Activated T-cell treated with anti-CD3 and anti-CD28 coated beads, Interleukin-2, amount 50 U/mL, for 48 hours (primary cell): ENCODE results near the gene AADACL2.
"Not testable (repeated sequence)": the region's sequence is repeated elsewhere in the genome, so short reads cannot be mapped to it uniquely, and the experiment has no call there.

Experiments
- DNase-seq, 2 experiments: peaks; one replicate each; pipeline ENCODE4 v3.0.0-alpha.2; 2020

Gene AADACL2

DNA sequence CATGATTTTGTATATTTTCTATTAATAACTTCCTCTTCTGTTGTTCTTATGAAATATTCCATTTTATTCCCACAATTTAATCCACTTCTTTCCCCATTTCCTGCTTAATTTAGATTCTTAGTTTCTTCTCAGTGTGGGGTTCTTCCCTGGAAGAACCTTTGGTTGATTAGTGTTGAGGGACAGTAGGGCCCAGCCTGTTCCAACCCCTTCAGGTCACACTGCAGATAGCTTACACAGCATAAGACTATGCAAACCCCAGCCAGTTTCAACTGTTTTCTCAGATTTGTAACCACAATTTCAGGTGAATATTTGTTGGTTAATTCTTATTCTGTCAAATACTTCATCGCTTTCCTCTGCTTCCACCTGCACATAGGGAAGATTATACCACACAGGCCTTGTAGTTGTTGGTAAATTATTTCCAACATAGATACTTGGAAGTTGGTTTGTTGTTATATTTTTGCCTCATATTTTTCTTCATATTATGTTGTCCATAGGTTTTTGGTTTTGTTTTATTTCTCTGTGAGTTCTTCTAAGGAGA, 34.7 kb downstream of the AADACL2 start:
- DNase-seq = no peak

DNA sequence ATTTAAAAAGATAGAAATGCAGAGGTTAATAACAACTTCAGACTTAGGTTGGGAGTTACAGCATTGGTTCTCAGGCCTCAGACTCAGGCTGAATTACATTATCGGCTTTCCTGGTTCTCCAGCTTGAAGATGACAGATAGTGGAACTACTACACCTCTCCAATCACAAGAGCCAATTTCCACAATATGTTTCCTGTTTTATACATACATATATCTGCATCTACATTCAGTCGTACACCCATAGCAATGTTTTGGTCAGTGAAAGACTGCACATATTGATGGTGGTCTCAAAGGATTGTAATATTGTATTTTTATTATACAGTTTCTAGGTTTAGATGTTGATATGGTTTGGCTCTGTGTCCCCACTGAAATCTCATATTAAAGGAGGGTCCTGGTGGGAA, 35.4 kb downstream of the AADACL2 start:
- DNase-seq = no peak

DNA sequence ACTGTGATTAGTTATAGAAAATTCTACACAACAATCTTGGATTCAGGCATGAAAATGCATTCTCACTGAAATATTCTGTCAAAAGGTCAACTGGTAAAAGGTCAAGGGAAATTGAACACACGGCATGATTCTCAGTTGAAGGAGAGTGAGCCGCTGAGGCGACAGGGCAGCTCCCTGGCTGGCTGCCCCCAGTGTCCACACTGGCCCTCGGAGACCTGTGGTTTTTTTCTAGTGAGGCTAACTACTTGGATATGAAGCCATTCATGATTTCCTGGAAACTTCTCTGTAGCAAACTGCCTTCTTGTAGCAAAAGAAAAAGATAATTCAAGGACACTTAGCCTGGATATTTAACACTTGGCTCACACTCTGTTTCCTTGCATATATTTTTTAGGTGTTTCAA, 37.2 kb downstream of the AADACL2 start:
- DNase-seq = no peak

DNA sequence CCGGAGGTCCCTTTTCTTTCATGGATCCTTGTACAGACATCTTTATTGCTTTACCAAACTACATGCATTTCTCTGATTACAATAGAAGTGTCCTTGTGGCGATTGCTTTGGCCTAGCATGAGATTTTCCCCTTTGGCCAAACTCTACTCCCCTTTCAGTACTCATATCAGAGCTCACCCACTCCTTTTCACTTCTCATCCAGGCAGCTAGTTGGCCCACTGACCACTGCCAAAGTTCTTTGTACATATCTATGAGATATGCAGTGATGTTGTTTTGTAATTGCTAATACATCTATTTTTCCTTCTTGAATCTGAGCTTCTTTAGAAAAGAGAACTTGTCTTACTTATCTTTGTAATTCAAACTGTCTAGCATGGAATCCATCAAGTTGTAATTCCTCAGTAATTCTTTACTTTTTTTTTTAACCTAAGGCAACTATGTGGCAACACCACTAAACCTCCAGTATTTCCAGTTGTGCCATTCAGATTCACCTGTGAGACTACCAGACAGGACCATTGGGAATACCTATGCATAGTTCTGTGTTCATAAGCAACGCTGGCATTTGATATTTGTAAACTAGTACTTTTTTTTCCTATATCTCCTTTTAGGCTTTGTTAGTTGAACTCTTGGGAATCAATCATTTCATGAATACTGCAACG, 39.2 kb downstream of the AADACL2 start:
- no peak for DNase-seq

DNA sequence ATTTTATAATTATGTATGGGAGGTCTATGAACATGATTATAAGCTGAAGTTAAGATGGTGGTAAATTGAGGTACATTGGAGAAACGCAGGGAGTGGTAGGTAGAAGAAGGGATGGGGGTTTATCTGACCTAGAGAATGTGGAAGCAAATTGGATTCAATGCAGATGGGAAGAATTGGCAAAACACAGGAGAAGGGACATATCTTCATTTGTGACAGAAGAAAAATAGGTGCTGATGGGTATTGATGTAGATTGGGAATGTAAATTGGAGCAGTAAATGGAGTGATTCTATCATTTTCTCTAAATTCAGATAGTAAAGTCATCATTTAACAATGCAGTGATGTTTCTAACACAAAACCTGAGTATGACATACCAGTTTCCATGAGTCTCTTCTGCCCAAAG, 40.5 kb downstream of the AADACL2 start:
- DNase-seq = no peak

DNA sequence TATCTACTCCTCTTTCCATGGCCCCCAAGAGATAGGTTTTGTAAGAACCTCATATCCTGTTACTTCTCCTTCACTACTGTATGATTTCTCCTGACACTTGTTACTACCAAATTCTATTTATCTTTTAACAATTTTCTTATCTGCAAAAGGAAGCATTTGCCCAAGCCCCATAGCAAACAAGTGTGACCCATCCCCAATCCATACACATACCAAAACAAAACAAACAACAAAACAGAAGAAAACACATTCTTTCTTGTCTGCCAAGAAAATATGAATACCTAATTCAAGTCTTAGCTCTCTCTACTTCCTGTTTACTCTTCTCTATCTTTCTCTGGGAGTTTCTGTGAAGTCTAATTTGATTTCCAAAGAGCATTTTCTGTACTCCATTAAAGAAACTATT, 41.2 kb downstream of the AADACL2 start:
- no peak for DNase-seq

DNA sequence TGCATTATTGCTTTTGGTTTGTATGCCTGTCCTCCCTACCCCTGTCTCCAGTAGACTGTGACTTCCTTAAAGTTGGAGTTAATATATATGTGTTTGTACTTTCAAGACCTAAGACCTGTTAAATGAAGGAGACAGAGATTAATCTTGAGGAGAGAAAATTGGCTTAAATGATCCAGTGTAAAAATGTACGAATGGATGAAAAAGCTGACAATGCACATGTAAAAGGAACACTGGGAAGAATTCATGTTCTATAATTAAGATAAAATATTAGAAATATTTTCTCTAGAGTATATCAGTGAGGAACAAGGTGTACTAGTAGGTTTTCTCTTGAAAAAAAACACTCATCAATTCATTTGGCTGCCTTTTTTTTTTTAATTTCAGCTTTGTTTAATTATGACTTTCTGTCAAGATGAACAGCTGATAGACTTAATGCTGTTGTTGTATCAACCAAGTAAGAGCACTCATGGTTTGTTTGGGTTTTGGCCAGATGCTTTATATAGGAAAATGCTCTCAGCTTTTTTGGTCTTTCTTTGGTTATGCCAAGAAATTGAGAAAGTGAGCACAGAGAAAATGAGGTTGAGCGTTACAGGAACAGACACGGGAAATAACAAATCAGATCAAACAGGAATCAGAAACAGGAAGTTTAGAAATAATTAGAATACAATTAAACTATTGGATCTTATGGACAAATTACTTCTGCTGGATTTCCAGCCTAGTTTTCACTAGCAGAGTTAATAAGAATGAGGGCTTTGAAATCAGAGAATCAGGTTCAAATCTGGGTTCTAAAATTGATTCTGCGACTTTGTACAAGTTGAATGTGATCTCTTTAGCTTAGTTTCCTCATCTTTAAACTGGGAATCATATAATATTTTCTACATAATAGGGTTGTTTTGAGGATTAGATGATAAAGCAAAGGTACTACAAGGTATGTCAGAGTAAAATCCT, 41.9 kb downstream of the AADACL2 start:
- DNase-seq = no peak

DNA sequence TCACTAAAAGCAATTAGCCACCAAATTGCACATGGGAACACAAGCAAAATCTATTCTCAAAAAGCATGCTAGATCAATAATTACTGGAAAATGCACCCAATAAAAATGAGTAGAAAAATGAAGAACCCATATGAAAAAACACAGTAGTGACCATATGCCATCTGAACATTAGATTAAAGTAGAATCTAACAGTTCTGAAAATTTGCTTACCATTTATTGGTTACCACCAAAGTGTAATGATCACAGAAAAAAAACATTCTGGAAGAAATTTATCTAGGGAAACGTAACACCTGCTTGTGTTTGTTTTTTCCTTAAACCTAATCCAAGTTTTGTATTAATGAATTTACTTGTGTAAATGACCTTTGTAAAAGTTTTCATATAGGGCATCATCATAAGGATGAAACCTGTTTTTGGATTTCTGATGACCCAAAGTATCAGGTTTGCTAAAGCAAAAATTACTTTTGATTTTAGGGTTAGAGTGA, 42.6 kb downstream of the AADACL2 start:
- DNase-seq = no peak

DNA sequence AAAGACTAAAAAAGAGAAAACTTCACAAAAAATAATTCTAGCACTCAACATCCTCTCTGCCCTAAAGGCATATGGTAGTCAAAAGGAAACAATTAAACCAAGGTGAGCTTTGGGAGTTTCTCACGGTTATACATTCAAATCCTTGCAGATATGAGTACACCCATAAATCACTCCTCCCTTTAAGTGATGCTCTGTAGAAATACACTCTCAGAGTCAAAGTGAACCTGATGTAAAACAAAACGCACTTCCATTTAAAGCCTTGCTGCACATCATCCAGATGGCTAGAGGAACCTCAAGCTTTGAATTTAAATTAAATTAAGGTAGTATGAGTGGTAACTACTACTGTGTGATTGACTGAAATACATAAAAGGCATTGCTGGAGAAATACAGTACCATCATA, 44.2 kb downstream of the AADACL2 start:
- no peak for DNase-seq

DNA sequence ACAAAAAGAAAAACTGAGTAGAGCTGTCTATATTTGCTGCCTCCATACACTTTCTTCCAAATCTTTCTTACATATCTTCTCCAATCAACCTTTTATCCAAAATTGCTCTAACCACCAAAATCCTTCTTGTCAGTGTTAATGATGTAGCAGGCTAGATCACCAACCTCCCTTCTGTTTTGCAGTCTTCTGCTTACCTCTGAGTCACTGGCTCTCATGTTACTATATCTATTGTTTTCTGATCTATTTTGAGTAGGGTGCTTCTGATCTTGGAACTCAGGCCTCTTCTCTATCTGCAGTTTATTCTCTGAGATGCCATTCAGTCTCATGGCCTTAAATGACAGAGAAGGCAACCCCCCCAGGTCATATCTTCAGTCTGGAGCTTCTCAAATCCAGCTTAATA, 53.9 kb downstream of the AADACL2 start:
- no peak for DNase-seq

DNA sequence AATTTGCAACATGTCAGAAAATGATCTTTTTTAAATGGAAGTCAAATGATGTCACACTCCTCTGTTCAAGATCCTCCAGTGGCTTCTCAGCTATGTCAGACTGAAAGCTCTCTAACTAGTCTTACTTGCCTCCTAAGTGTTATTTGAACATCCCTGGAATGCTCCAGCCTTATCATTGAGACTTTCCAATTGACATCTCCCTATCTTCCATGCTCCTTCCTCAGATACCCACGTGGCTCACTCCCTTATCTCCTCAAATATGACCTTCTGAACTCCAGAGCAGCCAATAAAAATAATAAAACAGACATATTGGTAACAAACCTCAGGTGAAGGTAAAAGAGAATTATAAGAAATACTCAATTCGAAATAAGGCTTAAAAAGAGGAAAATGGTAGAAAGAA, 54.7 kb downstream of the AADACL2 start:
- no peak for DNase-seq

DNA sequence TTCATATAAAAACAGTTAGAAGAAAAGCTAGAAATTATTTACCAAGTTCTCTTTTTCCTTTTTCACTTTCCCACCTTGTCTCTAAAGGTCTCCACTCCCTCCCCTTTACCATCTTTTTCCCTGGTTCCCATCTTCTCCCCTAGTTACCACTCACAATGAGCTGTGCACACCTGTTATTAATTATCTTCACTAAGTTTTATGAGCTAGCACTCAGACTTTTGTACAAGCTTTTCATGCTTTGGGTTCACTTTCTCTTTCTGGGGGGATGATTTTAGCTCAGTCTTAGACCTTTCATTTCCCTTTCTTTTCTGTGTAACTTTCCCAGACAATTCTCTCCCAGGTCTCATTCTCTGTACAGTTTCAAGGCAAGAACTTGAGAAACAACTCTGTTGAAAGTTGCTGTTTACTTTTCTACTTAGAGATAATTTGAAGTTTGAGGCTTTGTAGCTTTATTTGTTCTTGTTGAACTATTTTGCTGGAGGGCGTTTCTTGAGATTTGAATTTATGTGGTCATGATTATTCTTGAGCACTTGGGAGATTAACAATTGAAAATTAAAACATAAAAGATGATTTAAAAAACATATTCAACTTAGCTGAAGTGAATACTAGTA, 56.2 kb downstream of the AADACL2 start:
- DNase-seq = no peak

DNA sequence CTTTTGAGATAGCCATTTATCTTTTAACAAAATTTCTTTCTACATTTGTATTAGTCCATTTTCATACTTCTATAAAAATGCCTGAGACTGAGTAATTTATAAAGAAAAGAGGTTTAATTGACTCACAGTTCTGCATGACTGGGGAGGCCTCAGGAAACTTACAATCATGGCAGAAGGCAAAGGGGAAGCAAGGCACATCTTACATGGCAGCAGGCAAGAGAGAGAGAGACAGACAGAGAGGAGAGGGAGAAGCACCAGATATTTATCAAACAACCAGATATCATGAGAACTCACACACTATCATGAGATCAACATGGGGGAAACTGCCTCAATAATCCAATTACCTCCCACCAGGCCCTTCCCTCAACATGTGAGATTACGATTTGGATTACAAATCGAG, 57.0 kb downstream of the AADACL2 start:
- DNase-seq = not testable (repeated sequence)

DNA sequence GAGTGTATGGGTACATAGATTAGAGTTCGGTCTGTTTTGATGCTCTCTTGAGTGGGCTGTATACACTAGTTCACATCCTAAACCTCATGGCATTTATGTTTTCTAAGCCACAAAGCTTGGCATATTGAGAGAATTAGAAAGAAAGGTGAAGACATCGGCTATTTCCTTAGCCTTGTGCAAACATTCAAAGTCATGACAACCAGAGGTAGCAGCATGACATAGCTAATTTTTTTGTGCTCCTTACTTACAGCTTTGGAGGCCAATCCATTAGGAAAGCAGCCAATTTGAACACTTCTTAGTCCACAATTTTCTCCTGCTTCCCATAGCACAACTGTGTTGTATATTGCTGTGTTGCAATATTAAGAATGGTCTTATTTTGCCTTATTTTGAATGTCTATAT, 58.7 kb downstream of the AADACL2 start:
- no peak for DNase-seq

DNA sequence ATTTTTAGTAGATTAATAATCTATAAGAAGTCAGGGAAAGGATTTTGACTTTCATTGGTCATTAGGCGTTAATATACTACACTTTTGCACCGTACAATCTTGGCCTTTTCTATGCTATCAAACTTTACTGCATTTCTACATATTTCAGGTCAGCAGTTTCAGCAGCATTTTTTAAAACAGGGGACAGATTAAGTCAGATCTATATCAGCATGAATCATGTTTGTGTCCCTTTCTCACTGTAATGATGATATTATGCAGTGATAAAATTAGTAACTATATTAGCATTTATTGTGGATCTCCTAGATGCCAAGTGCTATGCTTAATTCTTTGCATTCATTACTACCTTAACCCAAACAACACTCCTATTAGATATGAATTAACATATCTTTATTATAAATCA, 59.9 kb downstream of the AADACL2 start:
- no peak for DNase-seq

DNA sequence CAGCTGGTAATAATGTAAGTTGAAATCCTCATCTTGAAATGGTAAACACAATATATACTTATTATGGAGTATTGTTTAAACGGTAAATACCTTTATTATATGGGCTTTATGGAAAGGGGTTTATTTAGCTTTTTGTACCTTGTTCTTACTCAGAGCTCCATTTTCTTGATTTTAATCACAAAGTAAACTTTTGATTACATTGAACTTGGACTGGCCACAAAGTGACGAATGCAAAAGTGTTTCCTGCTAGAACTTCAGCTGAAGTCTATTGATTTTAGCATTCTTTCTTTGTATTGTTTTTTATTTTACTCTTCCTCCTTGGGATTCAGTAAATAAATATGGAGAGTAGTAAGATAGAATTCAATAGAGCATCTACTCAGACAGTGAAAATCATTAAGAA, 60.4 kb downstream of the AADACL2 start:
- DNase-seq = no peak

DNA sequence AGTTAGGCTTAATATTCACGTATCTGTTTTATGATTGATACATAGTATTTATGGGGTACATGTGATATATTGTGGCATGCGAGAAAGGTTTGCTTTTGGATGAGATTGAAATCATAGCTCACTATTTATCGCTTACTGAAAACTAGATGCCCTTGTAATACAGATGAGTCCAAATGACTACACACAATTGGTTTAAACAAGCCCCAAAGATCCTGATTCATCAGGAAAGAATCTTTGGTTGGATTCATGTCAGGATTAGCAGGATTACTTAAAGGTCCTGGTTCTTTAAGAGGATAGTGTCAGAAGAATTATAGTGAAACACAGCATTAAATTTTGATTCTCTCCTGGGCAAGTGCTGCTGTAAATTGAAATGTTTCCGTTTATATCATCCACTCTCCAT, 61.5 kb downstream of the AADACL2 start:
- no peak for DNase-seq

DNA sequence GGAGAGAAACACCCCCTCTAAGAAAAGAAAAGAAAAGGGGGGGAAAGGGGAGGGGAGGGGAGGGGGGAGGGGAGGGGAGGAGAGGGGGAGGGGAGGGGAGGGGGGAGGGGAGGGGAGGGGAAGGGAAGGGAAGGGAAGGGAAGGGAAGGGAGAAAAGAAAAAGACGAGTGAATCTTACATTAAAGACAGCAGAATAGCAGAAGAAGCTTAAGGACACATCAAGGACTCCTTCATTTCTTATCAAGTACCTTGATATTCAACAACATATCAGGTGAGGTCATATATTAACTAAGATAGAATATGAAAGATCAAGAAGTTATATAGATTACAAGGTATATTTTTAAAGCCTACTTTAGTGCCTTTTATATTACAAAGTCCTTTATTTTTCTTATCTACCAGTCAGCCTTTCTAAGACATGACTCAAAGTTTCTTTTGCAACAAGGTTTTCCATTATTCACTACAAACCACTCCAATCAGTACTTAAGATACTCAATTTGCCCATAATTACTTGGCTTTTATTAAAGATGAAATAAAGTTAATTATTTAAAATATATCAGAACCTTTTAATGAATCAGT, 62.5 kb downstream of the AADACL2 start:
- DNase-seq = no peak

DNA sequence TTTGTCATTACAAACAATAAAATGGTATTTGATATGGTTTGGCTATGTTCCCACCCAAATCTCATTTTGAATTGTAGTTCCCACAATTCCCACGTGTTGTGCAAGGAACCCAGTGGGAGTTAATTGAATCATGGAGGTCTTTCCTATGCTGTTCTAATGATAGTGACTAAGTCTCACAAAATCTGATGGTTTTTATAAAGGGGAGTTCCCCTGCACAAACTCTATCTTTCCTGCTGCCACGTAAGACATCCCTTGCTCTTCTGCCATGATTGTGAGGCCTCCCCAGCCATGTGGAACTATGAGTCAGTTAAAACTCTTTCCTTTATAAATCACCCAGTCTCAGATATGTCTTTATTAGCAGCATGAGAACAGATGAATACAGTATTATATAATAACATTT, 64.7 kb downstream of the AADACL2 start:
- DNase-seq = no peak

DNA sequence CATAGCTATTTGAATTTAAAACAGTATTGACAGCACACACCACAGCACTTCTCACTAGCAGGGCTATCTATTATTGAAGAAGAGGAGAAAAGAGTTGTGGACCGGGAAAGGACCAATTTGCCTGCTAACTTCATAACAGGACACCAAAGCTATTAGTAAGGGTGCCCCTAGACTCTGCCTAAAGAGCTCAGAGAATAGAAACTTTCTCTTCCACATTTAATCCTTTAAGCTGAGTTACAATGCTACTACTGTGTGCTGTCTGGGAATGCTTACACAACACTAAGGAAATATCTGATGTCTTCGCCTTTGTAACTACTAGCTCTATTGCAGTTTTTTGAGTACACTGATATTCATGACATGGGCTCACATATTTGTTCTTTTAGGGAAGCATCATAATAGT, 66.7 kb downstream of the AADACL2 start:
- DNase-seq = no peak

DNA sequence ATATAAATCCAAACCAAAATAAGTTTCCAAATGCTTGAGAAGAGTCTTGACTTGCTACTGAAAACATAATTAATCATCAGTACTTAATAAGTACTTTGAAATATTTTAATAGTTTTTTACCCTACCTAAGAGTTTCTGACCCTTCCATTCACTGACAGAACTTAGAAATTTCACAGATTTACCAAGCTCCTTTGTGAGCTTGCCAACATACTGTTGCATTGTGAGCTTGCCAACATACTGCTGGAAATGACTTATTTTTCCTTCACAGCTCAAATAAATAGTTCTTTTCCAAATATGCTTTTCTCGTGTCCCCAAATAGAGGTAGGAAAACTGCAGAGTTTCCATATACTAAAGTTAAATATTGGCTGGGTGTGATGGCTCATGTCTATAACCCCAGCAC, 70.5 kb downstream of the AADACL2 start:
- DNase-seq = no peak

DNA sequence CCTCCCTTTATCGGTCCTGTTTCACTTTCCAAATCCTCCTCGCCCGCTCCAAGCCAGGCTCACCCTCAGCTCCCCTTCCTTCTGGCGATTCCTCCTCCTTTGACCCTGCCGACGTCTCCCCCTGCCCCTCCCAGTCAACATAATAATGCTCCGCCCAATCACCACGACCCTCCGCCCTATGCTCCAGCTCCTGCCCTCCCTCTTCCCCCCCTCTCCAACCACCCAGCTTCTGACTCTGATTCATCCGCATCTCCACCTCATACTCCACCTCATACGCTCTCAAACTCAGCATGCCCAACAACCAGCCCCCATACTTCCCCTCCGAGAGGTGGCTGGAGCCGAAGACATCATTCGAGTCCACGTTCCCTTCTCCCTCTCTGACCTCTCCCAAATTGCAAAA, 73.1 kb downstream of the AADACL2 start:
- no peak for DNase-seq
